Measurements from ENCODE around the gene DUSP7.

DNA sequence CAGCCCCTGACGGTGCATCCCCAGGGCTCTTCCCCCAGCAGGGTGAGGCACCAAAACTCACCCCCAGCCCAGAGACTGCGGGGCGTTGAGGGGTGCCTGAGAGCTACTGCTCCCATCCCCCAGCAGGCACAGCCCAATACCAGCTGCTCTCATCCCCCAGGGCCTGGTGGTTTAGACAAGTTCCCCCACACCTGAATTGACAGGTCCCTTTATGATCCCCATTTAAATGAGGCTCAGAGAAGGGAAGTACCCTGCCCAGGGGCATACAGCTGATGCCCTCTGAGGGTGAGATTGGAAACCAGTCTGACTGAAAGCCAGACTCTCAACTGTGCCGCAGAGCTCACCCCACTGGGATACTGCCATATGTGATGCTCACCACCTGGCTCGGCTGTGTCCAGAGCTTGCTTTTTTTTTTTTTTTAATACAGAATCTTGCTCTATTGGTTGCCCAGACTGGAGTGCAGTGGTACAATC, 20.1 kb downstream of the DUSP7 start:
- TF ChIP-seq, protein P1, sequence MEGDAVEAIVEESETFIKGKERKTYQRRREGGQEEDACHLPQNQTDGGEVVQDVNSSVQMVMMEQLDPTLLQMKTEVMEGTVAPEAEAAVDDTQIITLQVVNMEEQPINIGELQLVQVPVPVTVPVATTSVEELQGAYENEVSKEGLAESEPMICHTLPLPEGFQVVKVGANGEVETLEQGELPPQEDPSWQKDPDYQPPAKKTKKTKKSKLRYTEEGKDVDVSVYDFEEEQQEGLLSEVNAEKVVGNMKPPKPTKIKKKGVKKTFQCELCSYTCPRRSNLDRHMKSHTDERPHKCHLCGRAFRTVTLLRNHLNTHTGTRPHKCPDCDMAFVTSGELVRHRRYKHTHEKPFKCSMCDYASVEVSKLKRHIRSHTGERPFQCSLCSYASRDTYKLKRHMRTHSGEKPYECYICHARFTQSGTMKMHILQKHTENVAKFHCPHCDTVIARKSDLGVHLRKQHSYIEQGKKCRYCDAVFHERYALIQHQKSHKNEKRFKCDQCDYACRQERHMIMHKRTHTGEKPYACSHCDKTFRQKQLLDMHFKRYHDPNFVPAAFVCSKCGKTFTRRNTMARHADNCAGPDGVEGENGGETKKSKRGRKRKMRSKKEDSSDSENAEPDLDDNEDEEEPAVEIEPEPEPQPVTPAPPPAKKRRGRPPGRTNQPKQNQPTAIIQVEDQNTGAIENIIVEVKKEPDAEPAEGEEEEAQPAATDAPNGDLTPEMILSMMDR (tag by site-specific recombination; IDR thresholded peaks at IDR 0.05), result no peak
- TF ChIP-seq, protein P2, sequence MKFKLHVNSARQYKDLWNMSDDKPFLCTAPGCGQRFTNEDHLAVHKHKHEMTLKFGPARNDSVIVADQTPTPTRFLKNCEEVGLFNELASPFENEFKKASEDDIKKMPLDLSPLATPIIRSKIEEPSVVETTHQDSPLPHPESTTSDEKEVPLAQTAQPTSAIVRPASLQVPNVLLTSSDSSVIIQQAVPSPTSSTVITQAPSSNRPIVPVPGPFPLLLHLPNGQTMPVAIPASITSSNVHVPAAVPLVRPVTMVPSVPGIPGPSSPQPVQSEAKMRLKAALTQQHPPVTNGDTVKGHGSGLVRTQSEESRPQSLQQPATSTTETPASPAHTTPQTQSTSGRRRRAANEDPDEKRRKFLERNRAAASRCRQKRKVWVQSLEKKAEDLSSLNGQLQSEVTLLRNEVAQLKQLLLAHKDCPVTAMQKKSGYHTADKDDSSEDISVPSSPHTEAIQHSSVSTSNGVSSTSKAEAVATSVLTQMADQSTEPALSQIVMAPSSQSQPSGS (tag by site-specific recombination; IDR thresholded peaks at IDR 0.05; ENCODE audit: low read depth), result no peak
- TF ChIP-seq, protein P3, sequence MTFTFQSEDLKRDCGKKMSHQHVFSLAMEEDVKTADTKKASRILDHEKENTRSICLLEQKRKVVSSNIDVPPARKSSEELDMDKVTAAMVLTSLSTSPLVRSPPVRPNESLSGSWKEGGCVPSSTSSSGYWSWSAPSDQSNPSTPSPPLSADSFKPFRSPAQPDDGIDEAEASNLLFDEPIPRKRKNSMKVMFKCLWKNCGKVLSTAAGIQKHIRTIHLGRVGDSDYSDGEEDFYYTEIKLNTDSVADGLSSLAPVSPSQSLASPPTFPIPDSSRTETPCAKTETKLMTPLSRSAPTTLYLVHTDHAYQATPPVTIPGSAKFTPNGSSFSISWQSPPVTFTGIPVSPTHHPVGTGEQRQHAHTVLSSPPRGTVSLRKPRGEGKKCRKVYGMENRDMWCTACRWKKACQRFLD (tag by site-specific recombination; IDR thresholded peaks at IDR 0.05), result no peak
- TF ChIP-seq ZNF777 (tag by site-specific recombination; IDR thresholded peaks at IDR 0.05; ENCODE audit: borderline replicate concordance) (no peak), ZNF311 (tag by site-specific recombination; IDR thresholded peaks at IDR 0.05; ENCODE audit: borderline replicate concordance) (no peak), BCL11A (tag by site-specific recombination; IDR thresholded peaks at IDR 0.05; ENCODE audit: low read depth) (no peak), ZNF138 (tag by site-specific recombination; IDR thresholded peaks at IDR 0.05; ENCODE audit: borderline replicate concordance) (no peak), ZNF670 (tag by site-specific recombination; IDR thresholded peaks at IDR 0.05; ENCODE audit: low read depth) (no peak), GLIS1 (tag by site-specific recombination; IDR thresholded peaks at IDR 0.05) (no peak), YY1 (tag by site-specific recombination; IDR thresholded peaks at IDR 0.05) (no peak)
- TF ChIP-seq, protein P4, sequence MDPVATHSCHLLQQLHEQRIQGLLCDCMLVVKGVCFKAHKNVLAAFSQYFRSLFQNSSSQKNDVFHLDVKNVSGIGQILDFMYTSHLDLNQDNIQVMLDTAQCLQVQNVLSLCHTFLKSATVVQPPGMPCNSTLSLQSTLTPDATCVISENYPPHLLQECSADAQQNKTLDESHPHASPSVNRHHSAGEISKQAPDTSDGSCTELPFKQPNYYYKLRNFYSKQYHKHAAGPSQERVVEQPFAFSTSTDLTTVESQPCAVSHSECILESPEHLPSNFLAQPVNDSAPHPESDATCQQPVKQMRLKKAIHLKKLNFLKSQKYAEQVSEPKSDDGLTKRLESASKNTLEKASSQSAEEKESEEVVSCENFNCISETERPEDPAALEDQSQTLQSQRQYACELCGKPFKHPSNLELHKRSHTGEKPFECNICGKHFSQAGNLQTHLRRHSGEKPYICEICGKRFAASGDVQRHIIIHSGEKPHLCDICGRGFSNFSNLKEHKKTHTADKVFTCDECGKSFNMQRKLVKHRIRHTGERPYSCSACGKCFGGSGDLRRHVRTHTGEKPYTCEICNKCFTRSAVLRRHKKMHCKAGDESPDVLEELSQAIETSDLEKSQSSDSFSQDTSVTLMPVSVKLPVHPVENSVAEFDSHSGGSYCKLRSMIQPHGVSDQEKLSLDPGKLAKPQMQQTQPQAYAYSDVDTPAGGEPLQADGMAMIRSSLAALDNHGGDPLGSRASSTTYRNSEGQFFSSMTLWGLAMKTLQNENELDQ (tag by site-specific recombination; IDR thresholded peaks at IDR 0.05; ENCODE audit: low read depth), result no peak
- TF ChIP-seq, protein P5, sequence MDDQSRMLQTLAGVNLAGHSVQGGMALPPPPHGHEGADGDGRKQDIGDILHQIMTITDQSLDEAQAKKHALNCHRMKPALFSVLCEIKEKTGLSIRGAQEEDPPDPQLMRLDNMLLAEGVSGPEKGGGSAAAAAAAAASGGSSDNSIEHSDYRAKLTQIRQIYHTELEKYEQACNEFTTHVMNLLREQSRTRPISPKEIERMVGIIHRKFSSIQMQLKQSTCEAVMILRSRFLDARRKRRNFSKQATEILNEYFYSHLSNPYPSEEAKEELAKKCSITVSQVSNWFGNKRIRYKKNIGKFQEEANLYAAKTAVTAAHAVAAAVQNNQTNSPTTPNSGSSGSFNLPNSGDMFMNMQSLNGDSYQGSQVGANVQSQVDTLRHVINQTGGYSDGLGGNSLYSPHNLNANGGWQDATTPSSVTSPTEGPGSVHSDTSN (CRISPR knock-in tag; IDR thresholded peaks at IDR 0.05), result no peak
- TF ChIP-seq, protein P6, sequence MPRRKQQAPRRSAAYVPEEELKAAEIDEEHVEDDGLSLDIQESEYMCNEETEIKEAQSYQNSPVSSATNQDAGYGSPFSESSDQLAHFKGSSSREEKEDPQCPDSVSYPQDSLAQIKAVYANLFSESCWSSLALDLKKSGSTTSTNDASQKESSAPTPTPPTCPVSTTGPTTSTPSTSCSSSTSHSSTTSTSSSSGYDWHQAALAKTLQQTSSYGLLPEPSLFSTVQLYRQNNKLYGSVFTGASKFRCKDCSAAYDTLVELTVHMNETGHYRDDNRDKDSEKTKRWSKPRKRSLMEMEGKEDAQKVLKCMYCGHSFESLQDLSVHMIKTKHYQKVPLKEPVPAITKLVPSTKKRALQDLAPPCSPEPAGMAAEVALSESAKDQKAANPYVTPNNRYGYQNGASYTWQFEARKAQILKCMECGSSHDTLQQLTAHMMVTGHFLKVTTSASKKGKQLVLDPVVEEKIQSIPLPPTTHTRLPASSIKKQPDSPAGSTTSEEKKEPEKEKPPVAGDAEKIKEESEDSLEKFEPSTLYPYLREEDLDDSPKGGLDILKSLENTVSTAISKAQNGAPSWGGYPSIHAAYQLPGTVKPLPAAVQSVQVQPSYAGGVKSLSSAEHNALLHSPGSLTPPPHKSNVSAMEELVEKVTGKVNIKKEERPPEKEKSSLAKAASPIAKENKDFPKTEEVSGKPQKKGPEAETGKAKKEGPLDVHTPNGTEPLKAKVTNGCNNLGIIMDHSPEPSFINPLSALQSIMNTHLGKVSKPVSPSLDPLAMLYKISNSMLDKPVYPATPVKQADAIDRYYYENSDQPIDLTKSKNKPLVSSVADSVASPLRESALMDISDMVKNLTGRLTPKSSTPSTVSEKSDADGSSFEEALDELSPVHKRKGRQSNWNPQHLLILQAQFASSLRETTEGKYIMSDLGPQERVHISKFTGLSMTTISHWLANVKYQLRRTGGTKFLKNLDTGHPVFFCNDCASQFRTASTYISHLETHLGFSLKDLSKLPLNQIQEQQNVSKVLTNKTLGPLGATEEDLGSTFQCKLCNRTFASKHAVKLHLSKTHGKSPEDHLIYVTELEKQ (tag by site-specific recombination; IDR thresholded peaks at IDR 0.05; ENCODE audit: borderline replicate concordance), result no peak

Measured in HEK293 (cell line).